COR-L47 (cell line): ENCODE measurements around the gene CCNI2.
A peak's percentile ranks its signal among the peaks of the same experiment; 100 is the strongest.

Source experiments
- DNase-seq: peaks from one replicate; lab custom pipeline; 2025; lab: John Stamatoyannopoulos, UW

CCNI2 gene

DNA sequence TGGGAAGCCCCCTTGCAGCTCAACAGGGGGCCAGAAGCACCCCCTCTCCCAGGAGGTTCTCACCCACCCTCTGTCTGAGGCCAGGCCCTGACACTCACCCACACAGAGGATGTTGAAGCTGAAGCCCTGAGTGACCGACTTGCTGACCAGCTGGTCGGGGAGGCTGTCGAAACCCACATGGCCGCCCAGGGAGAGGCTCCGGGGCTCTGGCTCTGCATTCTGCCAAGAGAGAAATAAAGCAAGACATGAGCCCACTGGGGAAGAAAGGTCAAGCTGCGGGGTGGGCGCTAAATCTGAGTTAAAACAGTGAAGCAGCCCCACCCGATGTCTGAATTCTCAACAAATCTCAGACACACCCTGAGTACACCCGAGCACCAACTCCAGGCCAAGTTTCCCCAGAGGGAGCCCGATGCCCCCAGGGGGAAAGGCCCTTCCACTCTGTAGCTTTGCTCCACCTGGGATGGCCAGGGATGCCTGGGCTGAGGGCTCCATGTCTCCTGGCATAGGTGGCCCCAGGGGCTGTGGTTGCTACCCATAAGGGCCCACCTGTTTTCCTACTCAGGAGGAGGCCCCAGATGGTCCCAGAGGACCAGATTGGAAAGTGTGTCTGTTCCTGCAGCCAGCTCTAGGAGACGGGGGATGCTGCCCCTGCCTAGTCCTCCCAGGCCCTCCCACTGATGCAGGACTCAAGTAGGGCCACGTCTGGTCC is 18.2 kb downstream of the CCNI2 start:
- no peak for DNase-seq

DNA sequence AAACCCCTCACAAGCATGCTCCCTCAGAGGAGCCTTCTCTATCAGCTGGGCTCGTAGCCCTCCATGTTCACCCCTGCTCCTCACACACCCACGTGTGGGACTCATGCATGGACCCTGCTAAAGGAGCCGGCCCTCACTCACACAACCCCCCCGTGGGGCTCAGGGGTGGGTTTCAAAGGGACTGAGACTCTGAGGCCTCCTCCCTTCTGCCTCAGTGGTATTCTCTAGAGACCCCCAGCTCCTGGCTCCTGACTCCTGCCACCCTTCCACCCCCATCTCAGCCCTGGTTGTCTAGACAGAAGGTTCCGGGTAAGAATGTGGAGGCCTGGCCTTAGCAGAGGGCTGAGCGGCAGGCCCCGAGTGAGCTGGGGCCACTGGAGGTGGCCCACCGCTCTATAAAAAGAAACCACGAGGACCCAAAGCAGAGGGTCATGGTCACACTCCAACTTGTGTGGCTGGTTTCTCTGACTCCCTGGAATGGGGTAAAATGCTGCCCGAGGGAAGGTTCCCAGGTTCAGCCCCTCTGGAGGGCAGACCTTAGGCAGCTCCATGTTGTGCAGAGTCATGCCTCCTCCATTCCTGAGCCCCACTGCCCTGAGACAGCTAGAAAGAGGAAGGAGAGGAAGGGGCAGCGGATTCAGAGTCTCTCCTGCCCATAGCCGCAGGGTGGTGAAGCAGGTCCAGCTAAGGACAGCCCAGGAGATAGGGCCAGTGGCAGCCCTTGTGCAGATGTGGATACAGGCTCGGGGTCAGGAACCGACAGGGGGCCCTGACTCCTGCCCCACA is 19.0 kb downstream of the CCNI2 start:
- no peak for DNase-seq

DNA sequence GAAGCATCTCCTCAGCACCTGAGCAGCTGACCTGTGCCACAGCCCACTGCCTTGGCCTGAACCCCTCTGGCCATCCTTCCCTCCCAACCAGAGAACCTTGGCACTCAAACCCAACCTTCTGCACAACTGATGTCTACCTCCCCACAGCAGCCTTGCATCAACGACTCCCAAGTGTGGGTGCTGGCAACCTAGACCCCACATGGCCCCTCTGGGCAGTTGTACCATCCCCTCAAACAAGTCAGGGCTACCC is 19.5 kb downstream of the CCNI2 start:
- no peak for DNase-seq

- no peak for DNase-seq
These were observed 19.9 kb downstream of the CCNI2 start for GRCh38 chr5:132767150-132767549.

GRCh38 chr5:132768485-132768868 is 21.3 kb downstream of the CCNI2 start:
- DNase-seq, result no peak

- no peak for DNase-seq
These were observed 23.4 kb downstream of the CCNI2 start for GRCh38 chr5:132770476-132771159.

- DNase-seq, result no peak
These were observed 24.3 kb downstream of the CCNI2 start for GRCh38 chr5:132771503-132771998.

DNA sequence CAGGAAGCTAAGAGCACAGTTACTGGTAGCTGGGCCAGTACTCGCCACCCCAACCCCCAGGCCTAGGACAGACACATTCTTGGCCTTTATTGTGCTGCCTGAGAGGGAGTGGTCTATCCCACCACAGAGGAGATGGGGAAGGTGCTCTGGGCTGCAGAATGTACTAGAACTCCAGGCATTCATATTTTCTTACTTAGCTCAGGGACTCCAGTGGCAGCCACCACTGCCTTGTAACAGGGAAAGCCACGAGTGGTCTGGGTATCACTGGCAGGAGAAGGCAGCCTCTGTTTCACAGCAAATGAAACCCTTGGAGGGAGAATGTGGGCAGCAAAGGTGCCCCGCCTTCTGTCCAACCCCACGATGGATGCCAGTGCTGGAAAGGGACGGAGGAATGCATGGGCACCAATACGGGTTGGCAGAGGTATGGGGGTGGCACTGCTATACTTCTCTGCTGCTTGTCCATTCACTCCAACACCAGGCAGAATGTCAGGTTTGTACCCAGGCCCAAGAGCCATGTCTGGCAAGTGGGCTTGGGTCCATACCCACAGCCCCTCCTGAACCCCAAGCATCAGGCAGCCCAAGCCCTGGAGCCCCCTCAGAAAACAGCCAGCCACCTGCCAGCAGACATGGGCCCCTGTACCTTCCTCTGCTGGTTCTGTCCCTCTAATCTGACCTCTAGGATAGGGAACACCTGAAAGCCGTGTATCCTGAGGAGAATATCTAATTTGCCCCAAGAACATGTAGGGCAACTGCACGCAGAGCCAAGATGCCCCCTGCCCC is 25.3 kb downstream of the CCNI2 start:
- DNase-seq, result no peak

DNA sequence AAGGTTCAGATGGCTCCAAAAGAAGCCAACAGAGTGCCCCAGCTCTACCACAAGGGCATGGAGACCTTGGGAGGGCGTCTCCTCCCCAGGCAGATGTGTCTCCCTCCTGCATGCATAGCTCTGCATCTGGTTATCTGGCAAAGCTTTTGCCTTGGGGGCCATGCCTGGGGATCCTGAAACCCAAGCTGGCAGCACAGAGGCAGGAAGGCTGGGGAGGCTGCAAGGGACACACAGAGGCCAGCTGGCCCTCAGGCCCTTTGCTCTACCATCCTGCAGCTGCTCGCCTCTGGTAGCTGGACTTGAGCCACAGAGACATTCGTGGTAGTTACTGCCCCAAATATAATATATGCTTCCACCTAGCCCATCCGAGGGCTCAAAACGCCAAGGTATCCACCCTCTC is 25.9 kb downstream of the CCNI2 start:
- DNase-seq, result no peak

DNA sequence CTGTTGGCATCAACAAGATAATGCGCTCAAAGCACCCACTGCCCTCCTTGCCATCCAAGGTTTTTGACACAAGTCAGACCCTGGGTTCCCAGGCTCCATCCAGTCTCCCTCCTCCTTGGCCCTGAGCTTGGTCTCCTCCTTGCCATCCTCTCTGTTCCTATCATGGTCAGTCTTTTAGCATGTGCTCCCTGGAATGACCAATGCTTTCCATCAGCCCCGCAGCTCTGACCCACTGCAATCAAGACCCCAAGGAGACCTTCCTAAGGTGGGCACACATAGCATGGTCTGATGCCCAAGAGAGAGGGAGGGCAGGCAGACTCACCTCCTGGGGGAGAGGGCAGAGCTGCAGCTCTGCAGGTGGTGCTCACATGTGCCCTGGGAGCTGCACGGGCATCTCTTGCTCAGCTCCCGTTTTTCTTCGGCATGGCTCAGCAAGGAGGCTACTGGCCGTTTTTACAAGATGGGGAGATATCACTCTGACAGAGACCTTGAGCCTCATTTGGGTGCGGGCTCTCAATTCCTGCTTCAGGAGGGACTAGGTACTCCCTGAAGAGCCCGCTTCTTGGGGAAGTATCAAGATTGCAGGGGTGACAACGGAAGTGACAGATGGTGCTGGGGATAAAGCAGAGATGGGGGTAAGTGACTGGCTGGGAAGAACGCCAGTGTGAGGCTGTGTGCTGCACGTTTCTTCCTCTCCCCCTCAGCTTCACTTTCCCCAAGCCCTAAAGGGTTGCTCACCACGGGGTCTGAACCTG is 26.6 kb downstream of the CCNI2 start:
- no peak for DNase-seq

DNA sequence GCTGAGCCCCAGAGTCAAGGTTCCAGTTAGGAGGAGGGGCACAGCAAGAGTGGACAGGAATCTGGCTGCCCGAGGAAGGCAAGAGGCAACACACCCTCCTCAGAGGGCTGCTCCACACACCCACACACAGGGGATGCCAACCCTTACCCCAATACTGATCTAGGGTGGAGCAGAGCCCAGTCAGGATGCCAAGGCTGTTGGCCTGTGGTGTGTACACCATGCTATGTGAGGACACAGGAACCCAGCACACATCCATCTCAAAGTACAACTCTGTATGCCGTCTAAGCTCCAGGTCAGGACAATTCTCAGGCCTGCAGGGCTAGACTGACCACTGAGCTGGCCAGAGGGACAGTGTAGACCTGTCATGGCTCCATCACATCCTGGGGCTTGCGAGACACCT is 27.2 kb downstream of the CCNI2 start:
- no peak for DNase-seq

- no peak for DNase-seq
These were observed 27.7 kb downstream of the CCNI2 start for GRCh38 chr5:132774896-132775295.

DNA sequence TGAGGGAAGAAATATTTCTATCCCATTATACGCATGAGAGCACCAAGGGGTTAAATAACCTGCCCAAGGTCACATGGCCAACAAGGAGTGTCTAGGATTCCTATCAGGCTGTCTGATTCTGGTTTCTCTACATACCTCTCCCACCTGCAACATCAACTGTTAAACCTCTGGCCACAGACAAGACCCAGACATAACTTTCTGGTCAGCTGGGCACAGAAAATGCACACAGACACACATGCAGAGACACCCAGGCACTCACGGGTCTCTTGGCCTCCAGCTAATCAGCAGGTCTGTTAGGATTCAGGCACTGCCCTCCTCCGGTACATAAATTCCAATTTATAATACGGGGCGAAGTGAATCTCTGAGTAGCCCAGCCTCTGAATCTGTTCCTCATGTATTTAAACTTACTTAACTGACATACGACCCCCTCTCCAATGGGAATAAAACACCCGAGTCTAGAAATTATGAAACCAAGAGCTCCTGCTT is 28.3 kb downstream of the CCNI2 start:
- DNase-seq, result no peak

DNA sequence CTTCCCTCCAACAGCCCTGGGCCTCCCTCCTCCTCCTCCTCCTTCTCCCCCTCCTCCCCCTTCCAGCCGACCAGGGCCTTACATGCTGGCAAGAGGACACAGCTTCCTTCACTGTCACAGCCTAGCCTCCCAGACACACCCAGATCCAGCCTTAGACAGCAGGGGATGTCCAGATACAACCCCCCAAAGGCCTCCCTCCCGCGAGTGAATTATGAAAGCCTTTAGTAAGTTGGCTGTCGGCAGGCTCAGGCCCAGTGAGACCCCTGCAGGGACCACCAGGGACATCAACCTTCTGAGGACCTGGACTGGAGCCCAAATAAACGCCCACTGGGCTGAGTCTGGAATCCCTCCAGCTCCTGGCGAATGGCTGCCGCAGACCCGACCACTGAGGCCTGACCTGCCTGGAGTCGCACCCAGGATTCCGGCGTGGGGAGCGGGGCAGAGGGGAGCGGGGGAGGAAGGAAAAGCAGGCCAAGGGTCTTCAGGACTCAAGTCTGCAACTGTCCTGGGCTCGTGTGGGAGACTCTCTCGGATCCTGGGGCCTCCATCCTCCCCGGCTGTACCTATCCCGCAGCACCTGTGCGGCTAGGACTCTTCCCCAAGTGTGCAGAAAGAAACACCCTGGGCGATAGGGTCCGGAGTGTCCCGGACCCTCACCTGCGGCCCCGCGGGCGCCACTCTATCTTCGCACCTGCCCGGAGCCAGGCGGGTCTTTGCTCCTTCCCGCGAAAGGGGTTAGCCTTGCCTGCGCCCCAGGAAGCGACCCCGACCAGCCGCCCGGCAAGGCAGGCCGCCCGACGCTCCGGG is 29.1 kb downstream of the CCNI2 start:
- DNase-seq, result peak; percentile 62

- DNase-seq, result no peak
These were observed 29.6 kb downstream of the CCNI2 start for GRCh38 chr5:132776938-132777208.

GRCh38 chr5:132777209-132778069 is 30.2 kb downstream of the CCNI2 start, which contains the start of gene SEPTIN8:
Gene SEPTIN8 (minus strand): TSS chr5:132777239. CDS start chr5:132777137, 102 bp downstream.
- DNase-seq, result peak; percentile 43

- DNase-seq, result no peak
These were observed 30.9 kb downstream of the CCNI2 start for GRCh38 chr5:132778129-132778528.

DNA sequence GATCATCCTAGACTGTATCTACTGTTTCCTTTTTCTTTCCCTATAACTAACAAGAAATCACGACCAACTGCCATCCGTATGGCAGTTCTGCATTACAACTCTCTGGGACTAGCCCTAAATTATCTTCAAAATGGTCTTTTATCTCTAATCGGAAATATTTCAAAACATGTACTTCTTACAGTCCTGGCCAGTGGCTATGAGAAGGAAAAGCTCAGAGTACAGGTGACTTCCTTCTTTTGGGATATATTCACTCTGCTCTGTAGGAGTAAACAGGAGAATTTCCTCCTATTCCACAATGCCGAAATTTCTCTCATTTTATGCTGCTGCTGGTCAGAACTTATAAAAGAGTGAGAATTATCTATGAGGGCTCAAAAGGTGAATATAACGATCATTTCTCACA is 31.6 kb downstream of the CCNI2 start:
- no peak for DNase-seq

GRCh38 chr5:132779961-132780360 is 32.7 kb downstream of the CCNI2 start:
- no peak for DNase-seq

- no peak for DNase-seq
These were observed 33.4 kb downstream of the CCNI2 start for GRCh38 chr5:132780577-132780976.
